ENCODE results near the gene EDARADD. TPM values are rescaled to one million over a fixed set of nuclear protein-coding genes. Genes with fewer than 3 reads are reported as not detected.

The EDARADD gene
- total and polyA plus RNA-seq, 2 of the 13 experiments (the other 11 are each of a cell fraction or from before 2014, with no cell fraction given) = 0.03 TPM; not detected in 1

DNA sequence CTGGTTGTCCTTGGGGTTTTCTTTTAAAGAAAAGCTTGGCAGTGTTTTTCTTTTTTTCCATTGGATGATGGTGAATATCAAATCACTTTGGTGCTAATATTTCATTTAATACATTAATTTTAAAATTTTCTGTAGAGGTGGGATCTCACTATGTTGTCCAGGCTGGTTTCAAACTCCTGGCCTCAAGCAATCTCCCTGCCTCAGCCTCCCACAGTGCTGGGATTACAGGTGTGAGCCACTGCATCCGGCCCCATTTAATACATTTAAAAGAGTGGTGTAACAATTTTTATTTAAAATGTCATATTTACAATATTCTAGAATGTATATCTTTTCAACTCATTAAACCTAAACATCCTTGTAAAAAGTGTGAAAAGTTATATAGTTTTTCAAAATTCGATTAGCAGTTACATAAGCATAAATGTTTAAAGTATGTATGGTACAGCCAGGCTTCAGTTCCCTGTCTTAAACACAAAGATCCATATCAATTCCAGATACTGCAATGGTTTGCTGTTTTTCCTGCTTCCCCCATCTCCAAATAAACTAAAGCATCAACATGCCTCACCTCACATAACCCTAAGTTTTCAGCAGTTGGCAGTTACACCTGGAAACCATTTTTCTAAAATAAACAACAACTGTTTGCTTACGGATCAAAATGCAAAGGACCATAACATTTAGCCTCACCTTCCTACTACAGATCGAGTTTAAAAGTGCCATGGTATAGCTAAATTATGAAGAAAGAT lies 120.8 kb downstream of the EDARADD start (continued):
- TF ChIP-seq ATF7-NPFF (CRISPR knock-in tag; IDR thresholded peaks at IDR 0.05; ENCODE audit: low read depth) = no peak
- no peak for TF ChIP-seq HNF4G (IDR thresholded peaks at IDR 0.05; ENCODE audit: borderline replicate concordance, low read depth, low read length)
- no peak for TF ChIP-seq HNF4G (CRISPR knock-in tag; IDR thresholded peaks at IDR 0.05; ENCODE audit: borderline replicate concordance, low read depth)
- TF ChIP-seq ZNF644 (CRISPR knock-in tag; IDR thresholded peaks at IDR 0.05; ENCODE audit: low read depth) = no peak; the same call in 1 of the 2 replicates
- no peak for TF ChIP-seq RFXANK (CRISPR knock-in tag; IDR thresholded peaks at IDR 0.05)
- TF ChIP-seq ZNF234 (CRISPR knock-in tag; conservative IDR thresholded peaks at IDR 0.05) = no peak
- TF ChIP-seq ZNF207 (IDR thresholded peaks at IDR 0.05; ENCODE audit: borderline replicate concordance) = no peak
- TF ChIP-seq, protein P1, sequence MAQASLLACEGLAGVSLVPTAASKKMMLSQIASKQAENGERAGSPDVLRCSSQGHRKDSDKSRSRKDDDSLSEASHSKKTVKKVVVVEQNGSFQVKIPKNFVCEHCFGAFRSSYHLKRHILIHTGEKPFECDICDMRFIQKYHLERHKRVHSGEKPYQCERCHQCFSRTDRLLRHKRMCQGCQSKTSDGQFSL (CRISPR knock-in tag; IDR thresholded peaks at IDR 0.05) = no peak
- TF ChIP-seq, protein P2, sequence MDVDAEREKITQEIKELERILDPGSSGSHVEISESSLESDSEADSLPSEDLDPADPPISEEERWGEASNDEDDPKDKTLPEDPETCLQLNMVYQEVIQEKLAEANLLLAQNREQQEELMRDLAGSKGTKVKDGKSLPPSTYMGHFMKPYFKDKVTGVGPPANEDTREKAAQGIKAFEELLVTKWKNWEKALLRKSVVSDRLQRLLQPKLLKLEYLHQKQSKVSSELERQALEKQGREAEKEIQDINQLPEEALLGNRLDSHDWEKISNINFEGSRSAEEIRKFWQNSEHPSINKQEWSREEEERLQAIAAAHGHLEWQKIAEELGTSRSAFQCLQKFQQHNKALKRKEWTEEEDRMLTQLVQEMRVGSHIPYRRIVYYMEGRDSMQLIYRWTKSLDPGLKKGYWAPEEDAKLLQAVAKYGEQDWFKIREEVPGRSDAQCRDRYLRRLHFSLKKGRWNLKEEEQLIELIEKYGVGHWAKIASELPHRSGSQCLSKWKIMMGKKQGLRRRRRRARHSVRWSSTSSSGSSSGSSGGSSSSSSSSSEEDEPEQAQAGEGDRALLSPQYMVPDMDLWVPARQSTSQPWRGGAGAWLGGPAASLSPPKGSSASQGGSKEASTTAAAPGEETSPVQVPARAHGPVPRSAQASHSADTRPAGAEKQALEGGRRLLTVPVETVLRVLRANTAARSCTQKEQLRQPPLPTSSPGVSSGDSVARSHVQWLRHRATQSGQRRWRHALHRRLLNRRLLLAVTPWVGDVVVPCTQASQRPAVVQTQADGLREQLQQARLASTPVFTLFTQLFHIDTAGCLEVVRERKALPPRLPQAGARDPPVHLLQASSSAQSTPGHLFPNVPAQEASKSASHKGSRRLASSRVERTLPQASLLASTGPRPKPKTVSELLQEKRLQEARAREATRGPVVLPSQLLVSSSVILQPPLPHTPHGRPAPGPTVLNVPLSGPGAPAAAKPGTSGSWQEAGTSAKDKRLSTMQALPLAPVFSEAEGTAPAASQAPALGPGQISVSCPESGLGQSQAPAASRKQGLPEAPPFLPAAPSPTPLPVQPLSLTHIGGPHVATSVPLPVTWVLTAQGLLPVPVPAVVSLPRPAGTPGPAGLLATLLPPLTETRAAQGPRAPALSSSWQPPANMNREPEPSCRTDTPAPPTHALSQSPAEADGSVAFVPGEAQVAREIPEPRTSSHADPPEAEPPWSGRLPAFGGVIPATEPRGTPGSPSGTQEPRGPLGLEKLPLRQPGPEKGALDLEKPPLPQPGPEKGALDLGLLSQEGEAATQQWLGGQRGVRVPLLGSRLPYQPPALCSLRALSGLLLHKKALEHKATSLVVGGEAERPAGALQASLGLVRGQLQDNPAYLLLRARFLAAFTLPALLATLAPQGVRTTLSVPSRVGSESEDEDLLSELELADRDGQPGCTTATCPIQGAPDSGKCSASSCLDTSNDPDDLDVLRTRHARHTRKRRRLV (CRISPR knock-in tag; IDR thresholded peaks at IDR 0.05) = no peak
- TF ChIP-seq, protein P3, sequence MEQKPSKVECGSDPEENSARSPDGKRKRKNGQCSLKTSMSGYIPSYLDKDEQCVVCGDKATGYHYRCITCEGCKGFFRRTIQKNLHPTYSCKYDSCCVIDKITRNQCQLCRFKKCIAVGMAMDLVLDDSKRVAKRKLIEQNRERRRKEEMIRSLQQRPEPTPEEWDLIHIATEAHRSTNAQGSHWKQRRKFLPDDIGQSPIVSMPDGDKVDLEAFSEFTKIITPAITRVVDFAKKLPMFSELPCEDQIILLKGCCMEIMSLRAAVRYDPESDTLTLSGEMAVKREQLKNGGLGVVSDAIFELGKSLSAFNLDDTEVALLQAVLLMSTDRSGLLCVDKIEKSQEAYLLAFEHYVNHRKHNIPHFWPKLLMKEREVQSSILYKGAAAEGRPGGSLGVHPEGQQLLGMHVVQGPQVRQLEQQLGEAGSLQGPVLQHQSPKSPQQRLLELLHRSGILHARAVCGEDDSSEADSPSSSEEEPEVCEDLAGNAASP (CRISPR knock-in tag; IDR thresholded peaks at IDR 0.05; ENCODE audit: borderline replicate concordance) = peak; percentile 99
- TF ChIP-seq, protein P4, sequence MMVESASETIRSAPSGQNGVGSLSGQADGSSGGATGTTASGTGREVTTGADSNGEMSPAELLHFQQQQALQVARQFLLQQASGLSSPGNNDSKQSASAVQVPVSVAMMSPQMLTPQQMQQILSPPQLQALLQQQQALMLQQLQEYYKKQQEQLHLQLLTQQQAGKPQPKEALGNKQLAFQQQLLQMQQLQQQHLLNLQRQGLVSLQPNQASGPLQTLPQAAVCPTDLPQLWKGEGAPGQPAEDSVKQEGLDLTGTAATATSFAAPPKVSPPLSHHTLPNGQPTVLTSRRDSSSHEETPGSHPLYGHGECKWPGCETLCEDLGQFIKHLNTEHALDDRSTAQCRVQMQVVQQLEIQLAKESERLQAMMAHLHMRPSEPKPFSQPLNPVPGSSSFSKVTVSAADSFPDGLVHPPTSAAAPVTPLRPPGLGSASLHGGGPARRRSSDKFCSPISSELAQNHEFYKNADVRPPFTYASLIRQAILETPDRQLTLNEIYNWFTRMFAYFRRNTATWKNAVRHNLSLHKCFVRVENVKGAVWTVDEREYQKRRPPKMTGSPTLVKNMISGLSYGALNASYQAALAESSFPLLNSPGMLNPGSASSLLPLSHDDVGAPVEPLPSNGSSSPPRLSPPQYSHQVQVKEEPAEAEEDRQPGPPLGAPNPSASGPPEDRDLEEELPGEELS (CRISPR knock-in tag; IDR thresholded peaks at IDR 0.05) = peak; percentile 90
- TF ChIP-seq, protein P5, sequence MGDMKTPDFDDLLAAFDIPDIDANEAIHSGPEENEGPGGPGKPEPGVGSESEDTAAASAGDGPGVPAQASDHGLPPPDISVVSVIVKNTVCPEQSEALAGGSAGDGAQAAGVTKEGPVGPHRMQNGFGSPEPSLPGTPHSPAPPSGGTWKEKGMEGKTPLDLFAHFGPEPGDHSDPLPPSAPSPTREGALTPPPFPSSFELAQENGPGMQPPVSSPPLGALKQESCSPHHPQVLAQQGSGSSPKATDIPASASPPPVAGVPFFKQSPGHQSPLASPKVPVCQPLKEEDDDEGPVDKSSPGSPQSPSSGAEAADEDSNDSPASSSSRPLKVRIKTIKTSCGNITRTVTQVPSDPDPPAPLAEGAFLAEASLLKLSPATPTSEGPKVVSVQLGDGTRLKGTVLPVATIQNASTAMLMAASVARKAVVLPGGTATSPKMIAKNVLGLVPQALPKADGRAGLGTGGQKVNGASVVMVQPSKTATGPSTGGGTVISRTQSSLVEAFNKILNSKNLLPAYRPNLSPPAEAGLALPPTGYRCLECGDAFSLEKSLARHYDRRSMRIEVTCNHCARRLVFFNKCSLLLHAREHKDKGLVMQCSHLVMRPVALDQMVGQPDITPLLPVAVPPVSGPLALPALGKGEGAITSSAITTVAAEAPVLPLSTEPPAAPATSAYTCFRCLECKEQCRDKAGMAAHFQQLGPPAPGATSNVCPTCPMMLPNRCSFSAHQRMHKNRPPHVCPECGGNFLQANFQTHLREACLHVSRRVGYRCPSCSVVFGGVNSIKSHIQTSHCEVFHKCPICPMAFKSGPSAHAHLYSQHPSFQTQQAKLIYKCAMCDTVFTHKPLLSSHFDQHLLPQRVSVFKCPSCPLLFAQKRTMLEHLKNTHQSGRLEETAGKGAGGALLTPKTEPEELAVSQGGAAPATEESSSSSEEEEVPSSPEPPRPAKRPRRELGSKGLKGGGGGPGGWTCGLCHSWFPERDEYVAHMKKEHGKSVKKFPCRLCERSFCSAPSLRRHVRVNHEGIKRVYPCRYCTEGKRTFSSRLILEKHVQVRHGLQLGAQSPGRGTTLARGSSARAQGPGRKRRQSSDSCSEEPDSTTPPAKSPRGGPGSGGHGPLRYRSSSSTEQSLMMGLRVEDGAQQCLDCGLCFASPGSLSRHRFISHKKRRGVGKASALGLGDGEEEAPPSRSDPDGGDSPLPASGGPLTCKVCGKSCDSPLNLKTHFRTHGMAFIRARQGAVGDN (CRISPR knock-in tag; IDR thresholded peaks at IDR 0.05) = no peak
- no peak for TF ChIP-seq ZNF850 (CRISPR knock-in tag; conservative IDR thresholded peaks at IDR 0.05)

All from HepG2 (cell line).